ENCODE results near the gene ACO2. TPM values are rescaled to one million over a fixed set of nuclear protein-coding genes. Genes with fewer than 3 reads are reported as not detected.
A peak's percentile ranks its signal among the peaks of the same experiment; 100 is the strongest.
"Not testable (repeated sequence)": the region's sequence is repeated elsewhere in the genome, so short reads cannot be mapped to it uniquely, and the experiment has no call there.

Gene ACO2
- total RNA-seq, 1 donor from 2014 or later: 59.8 TPM

DNA sequence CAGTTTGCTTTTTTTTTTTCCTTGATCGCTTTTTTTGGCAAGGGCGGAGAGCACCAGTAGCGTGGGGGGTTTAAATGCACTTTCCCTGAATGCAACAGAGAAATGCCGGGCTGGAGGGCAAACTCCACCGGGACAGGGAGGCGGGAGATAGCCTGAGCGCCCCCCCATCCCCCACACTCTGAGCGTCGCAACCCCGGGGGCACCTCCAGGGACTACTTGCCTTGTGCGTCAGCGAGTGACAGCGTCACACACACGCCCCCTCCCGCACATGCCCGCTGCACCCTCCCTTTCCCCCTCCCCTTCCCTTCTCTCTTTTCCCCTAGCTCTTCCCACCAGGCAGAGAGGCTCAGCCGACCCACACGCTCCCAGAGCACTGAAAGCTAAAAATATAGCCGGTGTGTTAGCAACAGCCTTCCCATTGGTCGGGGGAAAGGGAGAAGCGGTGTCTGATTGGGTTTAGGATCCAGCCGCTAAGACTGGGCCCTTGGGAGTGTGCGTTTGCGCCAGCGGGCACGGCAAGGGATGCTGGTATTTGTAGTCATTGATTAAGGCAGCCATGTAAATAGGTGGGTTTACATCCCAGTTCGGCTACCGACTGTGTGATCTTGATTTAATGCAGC is 20.6 kb upstream of the ACO2 start:
- H3K36me3 ChIP-seq (ENCODE audit: control insufficient read depth, insufficient read depth, low read length): peaks cover 1% of the 10 kb centered on the region
- peak; percentile 99 for DNase-seq (ENCODE audit: low read depth)
- FAIRE-seq: peak; percentile 73

DNA sequence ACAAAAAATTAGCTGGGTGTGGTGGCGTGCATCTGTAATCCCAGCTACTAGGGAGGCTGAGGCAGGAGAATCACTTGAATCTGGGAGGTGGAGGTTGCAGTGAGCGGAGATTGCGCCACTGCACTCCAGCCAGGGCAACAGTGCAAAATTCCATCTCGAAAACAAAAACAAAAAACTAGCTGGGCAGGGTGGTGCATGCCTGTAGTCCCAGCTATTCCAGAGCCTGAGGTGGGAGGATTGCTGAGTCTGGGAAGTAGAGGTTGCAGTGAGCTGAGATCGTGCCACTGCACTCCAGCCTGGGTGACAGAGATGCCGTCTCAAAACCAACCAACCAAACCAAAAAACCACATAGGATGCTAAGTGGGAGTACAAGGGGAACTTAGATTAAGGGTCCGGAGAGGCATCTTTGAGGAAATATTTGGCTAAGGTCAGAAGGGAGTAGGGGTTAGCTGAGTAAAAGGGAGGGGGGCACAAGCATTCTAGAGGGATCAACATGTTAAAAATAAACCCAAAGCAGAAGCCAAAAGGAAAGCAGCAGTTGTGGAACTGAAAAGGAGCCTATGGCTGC is 10.7 kb upstream of the ACO2 start:
- peaks cover 8% of the 10 kb centered on the region for H3K36me3 ChIP-seq (ENCODE audit: control insufficient read depth, insufficient read depth, low read length)

More for the DNA sequence above, 20.6 kb upstream of the ACO2 start:
- Histone ChIP-seq H3K27me3 (ENCODE audit: control insufficient read depth, insufficient read depth, low read length) (no peaks in the 10 kb centered on the region), H3K4me3 (ENCODE audit: low read depth, low read length) (peak overlapping the region; percentile 96)
- TF ChIP-seq, protein P1, sequence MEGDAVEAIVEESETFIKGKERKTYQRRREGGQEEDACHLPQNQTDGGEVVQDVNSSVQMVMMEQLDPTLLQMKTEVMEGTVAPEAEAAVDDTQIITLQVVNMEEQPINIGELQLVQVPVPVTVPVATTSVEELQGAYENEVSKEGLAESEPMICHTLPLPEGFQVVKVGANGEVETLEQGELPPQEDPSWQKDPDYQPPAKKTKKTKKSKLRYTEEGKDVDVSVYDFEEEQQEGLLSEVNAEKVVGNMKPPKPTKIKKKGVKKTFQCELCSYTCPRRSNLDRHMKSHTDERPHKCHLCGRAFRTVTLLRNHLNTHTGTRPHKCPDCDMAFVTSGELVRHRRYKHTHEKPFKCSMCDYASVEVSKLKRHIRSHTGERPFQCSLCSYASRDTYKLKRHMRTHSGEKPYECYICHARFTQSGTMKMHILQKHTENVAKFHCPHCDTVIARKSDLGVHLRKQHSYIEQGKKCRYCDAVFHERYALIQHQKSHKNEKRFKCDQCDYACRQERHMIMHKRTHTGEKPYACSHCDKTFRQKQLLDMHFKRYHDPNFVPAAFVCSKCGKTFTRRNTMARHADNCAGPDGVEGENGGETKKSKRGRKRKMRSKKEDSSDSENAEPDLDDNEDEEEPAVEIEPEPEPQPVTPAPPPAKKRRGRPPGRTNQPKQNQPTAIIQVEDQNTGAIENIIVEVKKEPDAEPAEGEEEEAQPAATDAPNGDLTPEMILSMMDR (IDR thresholded peaks at IDR 0.05; ENCODE audit: insufficient read depth, low read length, severe bottlenecking): no peak

DNA sequence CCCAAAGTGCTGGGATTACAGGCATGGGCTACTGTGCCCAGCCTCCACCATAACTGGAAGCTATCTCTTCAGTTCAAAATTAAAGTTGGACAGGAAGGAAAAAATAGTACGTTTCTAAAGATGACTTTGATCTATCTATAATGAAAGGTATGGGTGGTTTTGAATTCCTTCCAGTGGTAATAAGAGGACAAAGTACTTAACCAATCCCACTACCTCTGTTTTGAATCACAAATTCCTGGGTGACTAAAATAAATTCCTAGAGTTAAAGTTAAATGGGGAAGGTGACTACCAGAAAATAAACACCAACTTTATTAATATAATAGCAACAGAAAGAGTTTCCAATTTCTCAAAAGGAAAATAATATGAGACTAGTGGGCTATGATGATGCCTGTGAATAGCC is 9.5 kb upstream of the ACO2 start:
- no peaks in the 10 kb centered on the region for H3K27me3 ChIP-seq (ENCODE audit: control insufficient read depth, insufficient read depth, low read length)
- peaks cover 10% of the 10 kb centered on the region for H3K36me3 ChIP-seq (ENCODE audit: control insufficient read depth, insufficient read depth, low read length)
- TF ChIP-seq, protein P1 (IDR thresholded peaks at IDR 0.05; ENCODE audit: insufficient read depth, low read length, severe bottlenecking): no peak
- DNase-seq (ENCODE audit: low read depth) (no peak), FAIRE-seq (no peak)
- H3K4me3 ChIP-seq (ENCODE audit: low read depth, low read length): no peak overlapping the region

More for the DNA sequence above, 10.7 kb upstream of the ACO2 start:
- Histone ChIP-seq H3K4me3 (ENCODE audit: low read depth, low read length) (no peak overlapping the region), H3K27me3 (ENCODE audit: control insufficient read depth, insufficient read depth, low read length) (no peaks in the 10 kb centered on the region)
- no peak for FAIRE-seq
- TF ChIP-seq, protein P1 (IDR thresholded peaks at IDR 0.05; ENCODE audit: insufficient read depth, low read length, severe bottlenecking): no peak
- DNase-seq (ENCODE audit: low read depth): no peak

DNA sequence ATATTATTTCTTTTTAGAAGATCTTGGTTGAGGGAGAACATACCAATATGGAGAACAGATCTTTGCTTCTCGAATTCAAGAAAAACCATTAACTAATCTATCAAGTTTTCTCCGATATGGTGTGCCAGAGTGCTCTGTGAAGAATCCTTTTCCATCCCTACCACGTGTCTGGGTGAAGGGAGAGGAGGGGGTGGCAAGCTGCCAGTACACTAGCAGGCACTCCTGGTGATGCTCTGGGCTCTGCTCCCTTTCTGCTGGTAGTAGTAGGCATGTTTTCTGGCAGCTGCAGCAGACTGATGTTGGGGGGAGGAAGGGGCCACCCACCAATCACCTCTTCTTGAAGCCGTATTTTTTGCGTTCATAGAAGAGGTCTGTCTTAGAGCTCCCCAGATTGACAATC is 8.8 kb upstream of the ACO2 start:
- DNase-seq (ENCODE audit: low read depth); FAIRE-seq; H3K27me3 ChIP-seq (ENCODE audit: control insufficient read depth, insufficient read depth, low read length); H3K4me3 ChIP-seq (ENCODE audit: low read depth, low read length): not testable (repeated sequence)
- peaks cover 14% of the 10 kb centered on the region for H3K36me3 ChIP-seq (ENCODE audit: control insufficient read depth, insufficient read depth, low read length)

DNA sequence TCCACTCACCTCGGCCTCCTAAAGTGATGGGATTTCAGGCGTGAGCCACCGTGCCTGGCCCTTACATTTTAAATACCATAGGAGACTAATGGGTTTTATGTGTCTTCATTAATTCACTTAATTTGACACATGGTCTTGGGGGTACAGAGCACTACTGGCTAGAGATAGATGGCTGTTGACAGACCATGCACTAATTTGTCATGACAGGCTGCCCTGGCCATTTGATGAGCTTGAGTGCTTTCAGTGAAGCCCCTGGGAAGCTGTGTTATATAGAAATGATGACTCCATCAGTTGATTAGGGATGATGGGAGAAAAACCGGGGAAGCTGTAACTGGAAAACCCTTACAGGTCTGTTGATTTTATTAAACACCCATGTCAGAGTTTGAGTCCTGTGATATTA is 7.0 kb upstream of the ACO2 start:
- FAIRE-seq (no peak), DNase-seq (ENCODE audit: low read depth) (no peak)
- Histone ChIP-seq H3K36me3 (ENCODE audit: control insufficient read depth, insufficient read depth, low read length) (peaks cover 25% of the 10 kb centered on the region), H3K27me3 (ENCODE audit: control insufficient read depth, insufficient read depth, low read length) (no peaks in the 10 kb centered on the region), H3K4me3 (ENCODE audit: low read depth, low read length) (no peak overlapping the region)
- TF ChIP-seq, protein P1 (IDR thresholded peaks at IDR 0.05; ENCODE audit: insufficient read depth, low read length, severe bottlenecking): no peak

DNA sequence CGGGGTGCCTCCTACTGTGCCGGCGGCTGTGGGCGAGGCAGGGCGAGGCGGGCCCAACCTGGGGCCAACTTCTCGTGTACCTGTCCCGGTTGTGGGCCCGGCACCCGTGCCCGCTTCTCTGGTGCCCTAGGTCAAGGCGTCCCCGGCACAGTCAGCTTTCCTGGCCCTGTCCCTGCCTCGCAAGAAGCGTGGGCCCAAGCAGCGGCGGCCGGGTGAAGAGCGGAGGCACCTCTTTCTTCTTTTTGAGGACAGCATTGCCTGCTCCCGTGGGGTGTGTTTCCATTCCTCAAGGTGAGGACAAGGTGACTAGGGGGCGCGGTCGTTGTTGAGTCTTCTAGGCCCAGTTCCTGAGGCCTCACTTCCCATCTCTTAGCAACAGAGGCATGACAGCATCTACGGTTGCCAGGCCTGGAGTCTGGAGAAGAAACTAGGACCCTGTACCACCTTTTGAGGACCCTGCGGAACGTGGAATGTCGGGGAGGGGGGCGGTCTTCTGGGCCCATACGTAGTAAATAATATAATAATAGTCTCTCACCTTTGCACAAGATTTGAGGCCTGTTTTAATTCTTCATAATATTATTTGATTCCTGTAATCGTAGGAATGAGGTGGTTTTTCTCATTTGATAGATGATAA is 418 bp downstream of the ACO2 start:
- TF ChIP-seq, protein P1 (IDR thresholded peaks at IDR 0.05; ENCODE audit: insufficient read depth, low read length, severe bottlenecking): no peak
- Histone ChIP-seq H3K4me3 (ENCODE audit: low read depth, low read length) (peak overlapping the region; percentile 89), H3K27me3 (ENCODE audit: control insufficient read depth, insufficient read depth, low read length) (no peaks in the 10 kb centered on the region), H3K36me3 (ENCODE audit: control insufficient read depth, insufficient read depth, low read length) (peaks cover 24% of the 10 kb centered on the region)
- DNase-seq (ENCODE audit: low read depth) (no peak), FAIRE-seq (no peak)

Data from bronchial epithelial cell (primary cell).